Measurements from ENCODE around the gene STOX2.

The STOX2 gene

GRCh38 chr4:183919141-183919540, 14.0 kb downstream of the STOX2 start:
- no peak overlapping the region for H3K4me3 ChIP-seq (ENCODE audit: severe bottlenecking)
- ATAC-seq (ENCODE audit: low read depth), result no peak
- H3K27me3 ChIP-seq (ENCODE audit: insufficient read depth, poor library complexity, severe bottlenecking), result no peaks in the 10 kb centered on the region
- no peaks in the 10 kb centered on the region for H3K36me3 ChIP-seq (ENCODE audit: low read depth)
- no peak for TF ChIP-seq CTCF (IDR thresholded peaks at IDR 0.05; ENCODE audit: poor library complexity, severe bottlenecking)
- H3K27ac ChIP-seq (ENCODE audit: poor library complexity, severe bottlenecking), result no peak overlapping the region
- DNase-seq (ENCODE audit: low spot score), result no peak
- H3K9me3 ChIP-seq (ENCODE audit: severe bottlenecking), result no peaks in the 10 kb centered on the region
- no peaks in the 10 kb centered on the region for H3K4me1 ChIP-seq (ENCODE audit: insufficient read depth, poor library complexity, severe bottlenecking)

GRCh38 chr4:183920512-183920911, 15.4 kb downstream of the STOX2 start:
- DNase-seq (ENCODE audit: low spot score) (no peak), ATAC-seq (ENCODE audit: low read depth) (no peak)
- Histone ChIP-seq H3K36me3 (ENCODE audit: low read depth) (no peaks in the 10 kb centered on the region), H3K27ac (ENCODE audit: poor library complexity, severe bottlenecking) (no peak overlapping the region), H3K4me3 (ENCODE audit: severe bottlenecking) (no peak overlapping the region), H3K4me1 (ENCODE audit: insufficient read depth, poor library complexity, severe bottlenecking) (no peaks in the 10 kb centered on the region), H3K27me3 (ENCODE audit: insufficient read depth, poor library complexity, severe bottlenecking) (no peaks in the 10 kb centered on the region), H3K9me3 (ENCODE audit: severe bottlenecking) (no peaks in the 10 kb centered on the region)
- no peak for TF ChIP-seq CTCF (IDR thresholded peaks at IDR 0.05; ENCODE audit: poor library complexity, severe bottlenecking)

- H3K4me3 ChIP-seq (ENCODE audit: severe bottlenecking), result no peak overlapping the region
- no peaks in the 10 kb centered on the region for H3K4me1 ChIP-seq (ENCODE audit: insufficient read depth, poor library complexity, severe bottlenecking)
- no peak for DNase-seq (ENCODE audit: low spot score)
- H3K27ac ChIP-seq (ENCODE audit: poor library complexity, severe bottlenecking), result no peak overlapping the region
- H3K9me3 ChIP-seq (ENCODE audit: severe bottlenecking), result no peaks in the 10 kb centered on the region
- no peak for TF ChIP-seq CTCF (IDR thresholded peaks at IDR 0.05; ENCODE audit: poor library complexity, severe bottlenecking)
- H3K36me3 ChIP-seq (ENCODE audit: low read depth), result no peaks in the 10 kb centered on the region
- H3K27me3 ChIP-seq (ENCODE audit: insufficient read depth, poor library complexity, severe bottlenecking), result no peaks in the 10 kb centered on the region
- ATAC-seq (ENCODE audit: low read depth), result no peak
These were observed 16.2 kb downstream of the STOX2 start for GRCh38 chr4:183921335-183921734.

GRCh38 chr4:183924362-183925044, 19.4 kb downstream of the STOX2 start:
- Histone ChIP-seq H3K9me3 (ENCODE audit: severe bottlenecking) (no peaks in the 10 kb centered on the region), H3K27me3 (ENCODE audit: insufficient read depth, poor library complexity, severe bottlenecking) (no peaks in the 10 kb centered on the region), H3K4me3 (ENCODE audit: severe bottlenecking) (no peak overlapping the region), H3K4me1 (ENCODE audit: insufficient read depth, poor library complexity, severe bottlenecking) (no peaks in the 10 kb centered on the region), H3K27ac (ENCODE audit: poor library complexity, severe bottlenecking) (no peak overlapping the region), H3K36me3 (ENCODE audit: low read depth) (no peaks in the 10 kb centered on the region)
- no peak for ATAC-seq (ENCODE audit: low read depth)
- DNase-seq (ENCODE audit: low spot score), result no peak
- TF ChIP-seq CTCF (IDR thresholded peaks at IDR 0.05; ENCODE audit: poor library complexity, severe bottlenecking), result no peak

- H3K27ac ChIP-seq (ENCODE audit: poor library complexity, severe bottlenecking), result no peak overlapping the region
These were observed 21.8 kb downstream of the STOX2 start for GRCh38 chr4:183926950-183927349.

More at GRCh38 chr4:183926950-183927349, 21.8 kb downstream of the STOX2 start:
- DNase-seq (ENCODE audit: low spot score) (no peak), ATAC-seq (ENCODE audit: low read depth) (no peak)
- no peak overlapping the region for H3K4me3 ChIP-seq (ENCODE audit: severe bottlenecking)
- no peak for TF ChIP-seq CTCF (IDR thresholded peaks at IDR 0.05; ENCODE audit: poor library complexity, severe bottlenecking)
- no peaks in the 10 kb centered on the region for H3K27me3 ChIP-seq (ENCODE audit: insufficient read depth, poor library complexity, severe bottlenecking)
- no peaks in the 10 kb centered on the region for H3K36me3 ChIP-seq (ENCODE audit: low read depth)
- no peaks in the 10 kb centered on the region for H3K4me1 ChIP-seq (ENCODE audit: insufficient read depth, poor library complexity, severe bottlenecking)
- no peaks in the 10 kb centered on the region for H3K9me3 ChIP-seq (ENCODE audit: severe bottlenecking)
